MM.1S (cell line): Measurements from ENCODE around the gene ST7.

Experiments used
- DNase-seq: peaks from one replicate; pipeline ENCODE4 v3.0.0-alpha.2; 2015
- H2AFZ ChIP-seq: fragments of 300-600 bp; sonication (generic); 2 replicates; pipeline ENCODE4 v1.6.0; 2016; ENCODE audit warnings: antibody characterized with exemption, low read length
- H3F3A ChIP-seq: fragments of 300-600 bp; sonication (generic); 2 replicates; pipeline ENCODE4 v1.6.1; 2016; ENCODE audit warnings: mild to moderate bottlenecking, antibody characterized with exemption, low read length, moderate library complexity, mixed read lengths; ENCODE audit not compliant: insufficient read depth
- H3K27ac ChIP-seq: fragments of 300-600 bp; sonication (generic); 2 replicates; pipeline ENCODE4 v1.5.1; 2016; ENCODE audit warnings: mild to moderate bottlenecking, low read length
- H3K27me3 ChIP-seq: fragments of 300-600 bp; sonication (generic); replicated peaks from 2 replicates; pipeline ENCODE4 v1.6.0; 2016; ENCODE audit warnings: low read length; ENCODE audit not compliant: insufficient read depth
- H3K36me3 ChIP-seq: fragments of 300-600 bp; sonication (generic); replicated peaks from 2 replicates; pipeline ENCODE4 v1.6.1; 2016; ENCODE audit warnings: mild to moderate bottlenecking, low read length, mixed read lengths; ENCODE audit not compliant: insufficient read depth
- H3K4me1 ChIP-seq: fragments of 300-600 bp; sonication (generic); 2 replicates; pipeline ENCODE4 v1.6.1; 2016; ENCODE audit warnings: low read length, mixed read lengths
- H3K4me2 ChIP-seq: fragments of 300-600 bp; sonication (generic); 2 replicates; pipeline ENCODE4 v1.6.0; 2016; ENCODE audit warnings: low read depth, low read length
- H3K4me3 ChIP-seq: fragments of 300-600 bp; sonication (generic); 2 replicates; pipeline ENCODE4 v1.5.1; 2016; ENCODE audit warnings: low read length, mixed read lengths
- H3K79me2 ChIP-seq: fragments of 300-600 bp; sonication (generic); 2 replicates; pipeline ENCODE4 v1.6.1; 2016; ENCODE audit warnings: mixed run types, low read length, mixed read lengths
- H3K9ac ChIP-seq: fragments of 300-600 bp; sonication (generic); 2 replicates; pipeline ENCODE4 v1.6.1; 2016; ENCODE audit warnings: low read length, mixed read lengths
- H3K9me2 ChIP-seq: fragments of 300-600 bp; sonication (generic); replicated peaks from 2 replicates; pipeline ENCODE4 v1.6.1; 2016; ENCODE audit warnings: mild to moderate bottlenecking, low read length, mixed read lengths; ENCODE audit not compliant: insufficient read depth
- H3K9me3 ChIP-seq: fragments of 300-600 bp; sonication (generic); replicated peaks from 2 replicates; pipeline ENCODE4 v1.6.1; 2016; ENCODE audit warnings: mild to moderate bottlenecking, low read length, mixed read lengths; ENCODE audit not compliant: insufficient read depth
- H4K20me1 ChIP-seq: fragments of 300-600 bp; sonication (generic); 2 replicates; pipeline ENCODE4 v1.6.1; 2016; ENCODE audit warnings: mild to moderate bottlenecking, low read length, moderate library complexity, mixed read lengths; ENCODE audit not compliant: insufficient read depth
- EZH2 ChIP-seq: fragments of 300-600 bp; sonication (generic); optimal IDR thresholded peaks from 2 replicates; pipeline ENCODE3; 2017; ENCODE audit warnings: low read depth, mild to moderate bottlenecking, antibody characterized with exemption, low read length, mixed read lengths
- EZH2phosphoT487 ChIP-seq: fragments of 300-600 bp; sonication (generic); IDR thresholded peaks from 2 replicates; pipeline ENCODE4 v1.6.1; 2018; ENCODE audit warnings: antibody characterized with exemption, low read length
- TF ChIP-seq, protein P1 (sequence below): fragments of 300-600 bp; sonication (generic); IDR thresholded peaks from 2 replicates; pipeline ENCODE4 v1.5.1; 2016; ENCODE audit warnings: antibody characterized with exemption, low read length, mixed read lengths

Gene ST7

GRCh38 chr7:117145333-117145732 is 192.0 kb downstream of the ST7 start:
- no peaks in the 10 kb centered on the region for H4K20me1 ChIP-seq
- no peaks in the 10 kb centered on the region for H3K36me3 ChIP-seq
- no peaks in the 10 kb centered on the region for H3K4me1 ChIP-seq
- no peak for DNase-seq
- no peaks in the 10 kb centered on the region for H3K27me3 ChIP-seq
- H3K9ac ChIP-seq: no peak overlapping the region
- no peaks in the 10 kb centered on the region for H3K9me2 ChIP-seq
- H3K4me3 ChIP-seq: no peak overlapping the region
- no peak overlapping the region for H3K27ac ChIP-seq
- H3K9me3 ChIP-seq: no peaks in the 10 kb centered on the region
- H3K4me2 ChIP-seq: no peak overlapping the region
- TF ChIP-seq EZH2: no peak
- TF ChIP-seq, protein P1, sequence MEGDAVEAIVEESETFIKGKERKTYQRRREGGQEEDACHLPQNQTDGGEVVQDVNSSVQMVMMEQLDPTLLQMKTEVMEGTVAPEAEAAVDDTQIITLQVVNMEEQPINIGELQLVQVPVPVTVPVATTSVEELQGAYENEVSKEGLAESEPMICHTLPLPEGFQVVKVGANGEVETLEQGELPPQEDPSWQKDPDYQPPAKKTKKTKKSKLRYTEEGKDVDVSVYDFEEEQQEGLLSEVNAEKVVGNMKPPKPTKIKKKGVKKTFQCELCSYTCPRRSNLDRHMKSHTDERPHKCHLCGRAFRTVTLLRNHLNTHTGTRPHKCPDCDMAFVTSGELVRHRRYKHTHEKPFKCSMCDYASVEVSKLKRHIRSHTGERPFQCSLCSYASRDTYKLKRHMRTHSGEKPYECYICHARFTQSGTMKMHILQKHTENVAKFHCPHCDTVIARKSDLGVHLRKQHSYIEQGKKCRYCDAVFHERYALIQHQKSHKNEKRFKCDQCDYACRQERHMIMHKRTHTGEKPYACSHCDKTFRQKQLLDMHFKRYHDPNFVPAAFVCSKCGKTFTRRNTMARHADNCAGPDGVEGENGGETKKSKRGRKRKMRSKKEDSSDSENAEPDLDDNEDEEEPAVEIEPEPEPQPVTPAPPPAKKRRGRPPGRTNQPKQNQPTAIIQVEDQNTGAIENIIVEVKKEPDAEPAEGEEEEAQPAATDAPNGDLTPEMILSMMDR: no peak
- no peak for TF ChIP-seq EZH2phosphoT487
- H3F3A ChIP-seq: no peaks in the 10 kb centered on the region
- H2AFZ ChIP-seq: no peak overlapping the region
- no peaks in the 10 kb centered on the region for H3K79me2 ChIP-seq

DNA sequence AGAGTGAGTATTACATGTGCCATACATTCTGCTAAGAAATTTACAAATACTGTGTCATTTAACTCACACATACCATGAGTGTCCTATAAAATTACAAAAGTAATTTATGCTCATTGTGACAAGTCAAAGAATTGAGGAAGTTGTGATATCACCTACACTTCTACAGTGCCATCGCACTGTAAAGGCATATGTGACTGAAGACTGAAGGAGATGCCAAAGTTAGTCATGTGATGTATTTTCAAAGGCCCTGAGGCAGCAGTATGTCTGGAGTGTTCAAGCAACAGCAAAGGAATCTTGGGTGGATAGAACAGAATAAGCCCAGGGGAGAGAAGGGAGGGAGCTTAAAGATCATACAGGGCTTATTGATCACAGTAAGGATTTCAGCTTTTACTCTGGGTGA is 192.8 kb downstream of the ST7 start:
- Histone ChIP-seq H3F3A (no peaks in the 10 kb centered on the region), H3K4me3 (no peak overlapping the region), H3K4me1 (no peaks in the 10 kb centered on the region), H3K4me2 (no peak overlapping the region), H3K79me2 (no peaks in the 10 kb centered on the region), H3K9me3 (no peaks in the 10 kb centered on the region), H4K20me1 (no peaks in the 10 kb centered on the region), H3K27ac (no peak overlapping the region), H3K36me3 (no peaks in the 10 kb centered on the region), H3K9me2 (no peaks in the 10 kb centered on the region), H2AFZ (no peak overlapping the region), H3K9ac (no peak overlapping the region), H3K27me3 (no peaks in the 10 kb centered on the region)
- TF ChIP-seq EZH2phosphoT487 (no peak), EZH2 (no peak)
- TF ChIP-seq, protein P1: no peak
- DNase-seq: no peak

DNA sequence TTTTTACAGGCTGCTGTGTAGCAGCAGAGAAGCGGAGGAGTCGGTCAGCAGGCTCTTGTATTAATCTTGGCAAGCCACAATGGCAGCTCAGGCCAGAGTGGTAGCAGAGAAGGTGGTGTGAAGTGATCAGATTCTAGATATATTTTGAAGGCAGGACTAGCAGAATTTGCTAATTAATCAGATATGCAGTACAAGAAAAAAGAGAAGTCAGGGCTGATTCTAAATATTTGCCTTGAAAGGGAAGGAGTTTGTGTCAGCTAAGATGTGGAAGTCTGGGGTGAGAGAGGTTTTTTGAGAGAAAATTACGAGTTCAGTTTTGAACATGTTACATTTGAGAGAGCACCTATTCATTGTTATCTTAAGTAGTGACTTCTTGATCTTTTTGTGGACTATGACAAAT is 193.2 kb downstream of the ST7 start:
- H3F3A ChIP-seq: no peaks in the 10 kb centered on the region
- H3K79me2 ChIP-seq: no peaks in the 10 kb centered on the region
- no peaks in the 10 kb centered on the region for H3K4me1 ChIP-seq
- DNase-seq: no peak
- no peaks in the 10 kb centered on the region for H4K20me1 ChIP-seq
- no peak overlapping the region for H3K4me3 ChIP-seq
- no peak overlapping the region for H3K4me2 ChIP-seq
- no peaks in the 10 kb centered on the region for H3K27me3 ChIP-seq
- H3K36me3 ChIP-seq: no peaks in the 10 kb centered on the region
- TF ChIP-seq, protein P1: no peak
- TF ChIP-seq EZH2: no peak
- TF ChIP-seq EZH2phosphoT487: no peak
- H3K9me3 ChIP-seq: no peaks in the 10 kb centered on the region
- no peak overlapping the region for H3K27ac ChIP-seq
- no peaks in the 10 kb centered on the region for H3K9me2 ChIP-seq
- no peak overlapping the region for H3K9ac ChIP-seq
- no peak overlapping the region for H2AFZ ChIP-seq
